GM15510 (cell line): ENCODE data around the gene RPS15A.
A peak's percentile ranks its signal among the peaks of the same experiment; 100 is the strongest.

Experiments used
- POLR2A ChIP-seq: IDR thresholded peaks from 3 replicates; pipeline ENCODE4 v1.6.1; 2011; ENCODE audit warnings: borderline replicate concordance; ENCODE audit not compliant: insufficient read length; ENCODE audit errors: extremely low read depth

Gene RPS15A

DNA sequence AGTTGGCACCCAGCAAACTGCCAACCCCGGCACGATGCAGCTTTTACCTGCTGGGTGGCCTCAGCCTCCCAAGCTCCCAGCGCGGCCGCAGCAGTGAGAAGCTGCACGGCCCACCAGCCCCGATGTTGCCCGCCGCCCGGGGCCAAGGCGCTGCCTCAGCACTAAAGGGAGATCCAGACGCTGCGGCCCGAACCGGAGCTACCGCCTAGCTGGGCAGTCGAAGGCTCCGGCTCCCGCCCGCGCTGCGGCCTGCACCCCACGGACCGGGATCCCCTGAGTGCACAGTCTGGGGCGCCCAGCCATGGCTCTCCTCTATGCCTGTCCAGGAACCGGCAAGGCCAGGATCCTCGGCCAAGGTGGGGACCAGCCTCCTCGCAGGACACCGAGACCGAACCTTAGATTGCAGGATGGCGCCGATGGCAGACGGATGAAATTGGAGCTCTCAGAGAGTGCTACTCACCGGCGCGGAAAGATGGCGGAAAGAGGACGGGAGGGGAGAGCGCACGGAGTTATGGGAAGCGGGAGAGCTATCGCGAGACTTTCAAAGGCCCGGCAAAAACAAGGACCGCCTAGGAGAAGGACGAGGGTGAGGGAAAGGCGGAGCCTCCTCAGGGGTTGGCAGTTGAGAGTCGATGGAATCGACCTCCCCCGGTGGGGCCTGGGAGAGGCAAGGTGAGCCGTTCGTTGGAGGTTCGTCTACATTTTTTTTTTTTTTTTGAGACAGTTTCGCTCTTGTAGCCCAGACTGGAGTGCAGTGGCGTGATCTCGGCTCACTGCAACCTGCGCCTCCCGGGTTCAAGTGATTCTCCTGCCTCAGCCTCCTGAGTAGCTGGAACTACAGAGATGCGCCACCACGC is at the start of gene RPS15A:
Gene RPS15A (minus strand): TSS at position 485 of the 857 bp plus-strand sequence. CDS start 1,221 bp downstream, outside the sequence.
- peak; percentile 89 for TF ChIP-seq POLR2A

DNA sequence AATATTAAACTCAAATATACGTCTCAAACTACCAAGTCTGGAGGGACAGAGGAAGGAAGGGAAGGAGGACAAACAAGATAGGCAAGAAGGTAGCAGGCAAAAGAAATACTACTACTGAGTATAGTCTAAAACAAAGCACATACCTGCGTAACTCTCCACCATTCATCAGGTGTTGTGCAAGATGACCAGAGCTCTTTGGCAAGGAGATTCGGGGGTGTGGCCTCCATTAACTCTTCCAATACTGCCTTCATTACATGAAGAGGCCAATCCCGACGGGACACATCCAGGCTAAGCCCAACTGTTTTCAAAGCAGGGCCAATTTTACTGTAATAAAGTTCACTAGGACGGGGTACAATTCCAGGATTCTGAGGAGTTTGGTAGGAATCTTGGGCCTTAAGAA is 49.4 kb upstream of the RPS15A start:
- TF ChIP-seq POLR2A = no peak

DNA sequence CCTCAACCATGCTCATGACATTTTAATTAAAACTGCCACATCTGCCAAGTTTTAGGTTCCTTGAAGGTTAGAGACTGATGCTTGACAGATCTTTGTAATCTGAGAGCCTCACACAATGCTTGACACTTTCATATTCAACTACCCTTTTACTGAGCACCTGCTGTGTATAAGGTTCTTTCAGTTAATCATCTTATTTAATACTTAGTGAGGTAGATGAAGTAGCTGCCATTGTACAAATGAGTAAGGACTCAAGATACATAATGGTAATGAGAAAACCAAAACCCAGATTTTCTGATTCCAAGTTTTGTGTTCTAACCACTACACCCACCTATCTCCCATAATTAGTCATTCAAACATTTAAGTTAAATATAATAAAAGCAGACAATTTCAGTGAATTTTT is 46.6 kb upstream of the RPS15A start:
- TF ChIP-seq POLR2A = no peak

DNA sequence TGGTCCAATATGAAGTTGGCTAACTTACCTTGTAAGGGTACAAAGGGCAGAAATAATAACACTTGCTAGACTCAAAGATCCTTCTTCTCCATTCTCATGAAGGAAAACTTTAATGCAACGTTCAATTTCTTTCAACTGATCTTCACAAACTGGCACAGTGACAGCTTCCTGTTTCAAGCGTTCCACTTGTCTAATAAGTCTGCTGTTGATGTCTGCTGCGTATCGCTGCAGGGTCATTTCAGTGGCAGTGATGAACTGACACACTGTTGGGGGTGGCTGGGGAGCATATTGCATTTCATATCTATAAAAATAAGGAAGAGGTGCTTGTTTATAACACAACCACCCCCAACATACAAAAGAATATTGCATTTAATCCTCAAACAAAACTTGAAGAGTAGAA is 44.7 kb upstream of the RPS15A start:
- TF ChIP-seq POLR2A = no peak

DNA sequence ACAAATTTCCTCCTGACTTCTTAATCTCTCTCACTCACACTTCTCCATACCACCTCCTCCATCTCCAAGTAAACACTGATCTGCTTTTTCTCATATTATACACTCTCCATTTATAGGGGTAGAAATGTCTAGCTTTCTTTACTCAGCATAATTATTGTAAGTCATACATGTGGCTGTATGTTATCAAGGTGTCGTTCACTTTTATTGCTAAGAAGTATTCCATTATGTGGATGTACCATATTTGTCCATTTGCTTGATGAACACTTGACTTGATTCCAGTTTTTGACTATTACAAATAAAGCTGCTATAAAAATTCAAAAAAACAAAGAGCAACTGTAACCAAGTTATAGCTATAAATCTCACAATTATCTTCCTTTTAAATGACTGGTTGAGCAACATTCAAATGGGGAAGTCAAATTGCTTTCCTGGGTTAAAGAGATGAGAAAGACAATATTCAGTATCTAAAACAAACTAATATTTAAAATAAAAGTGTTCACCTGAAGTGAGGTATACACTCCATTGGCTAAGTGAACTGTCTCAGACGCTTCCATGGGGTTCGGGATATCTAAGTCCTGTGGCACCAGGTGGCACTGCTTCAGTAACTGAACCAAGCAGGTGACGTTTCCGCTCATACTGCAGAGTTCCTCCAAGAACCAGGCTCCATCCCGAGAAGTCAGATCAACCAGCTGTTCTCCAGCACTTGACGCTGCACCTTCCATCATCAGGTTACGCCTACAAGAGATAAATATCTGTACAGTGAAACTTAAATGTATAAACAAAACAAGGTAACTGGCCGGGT is 43.8 kb upstream of the RPS15A start:
- TF ChIP-seq POLR2A = no peak

DNA sequence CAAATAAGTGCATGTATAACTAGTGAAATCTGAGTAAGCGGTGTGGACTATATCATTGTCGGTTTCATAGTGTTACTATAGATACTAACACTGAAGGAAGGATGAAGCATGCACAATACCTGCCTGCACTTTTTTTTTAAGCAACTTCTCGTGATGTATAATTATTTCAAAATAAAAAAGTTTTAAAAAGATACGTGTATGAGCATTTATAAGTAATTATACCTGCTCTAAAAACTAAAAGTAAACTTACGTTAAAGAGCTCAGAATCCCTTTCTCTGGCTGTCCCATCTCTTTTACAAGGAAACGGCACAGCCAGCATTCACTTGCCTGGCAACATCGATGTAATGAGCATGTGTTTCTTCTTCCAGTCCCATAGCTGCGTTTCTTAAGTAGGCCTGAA is 42.5 kb upstream of the RPS15A start:
- no peak for TF ChIP-seq POLR2A

DNA sequence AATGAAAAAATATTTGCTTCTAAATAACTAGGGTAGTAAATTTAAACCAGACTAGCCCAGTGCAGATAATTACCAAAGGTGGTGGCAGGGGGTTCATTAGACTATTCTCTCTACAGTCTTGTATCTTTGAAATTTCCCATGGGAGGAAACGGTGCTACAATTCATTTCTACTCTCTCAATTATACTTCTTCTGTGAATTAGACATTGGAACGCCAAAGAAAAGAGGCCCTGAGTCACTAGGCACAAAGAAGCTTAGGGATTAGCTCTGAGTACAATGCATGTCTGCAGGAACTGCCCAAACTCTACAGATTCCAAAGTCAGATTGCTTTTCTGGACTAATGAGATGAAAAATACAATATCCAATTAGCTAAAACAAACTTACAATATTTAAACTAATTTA is 41.9 kb upstream of the RPS15A start:
- TF ChIP-seq POLR2A = no peak

DNA sequence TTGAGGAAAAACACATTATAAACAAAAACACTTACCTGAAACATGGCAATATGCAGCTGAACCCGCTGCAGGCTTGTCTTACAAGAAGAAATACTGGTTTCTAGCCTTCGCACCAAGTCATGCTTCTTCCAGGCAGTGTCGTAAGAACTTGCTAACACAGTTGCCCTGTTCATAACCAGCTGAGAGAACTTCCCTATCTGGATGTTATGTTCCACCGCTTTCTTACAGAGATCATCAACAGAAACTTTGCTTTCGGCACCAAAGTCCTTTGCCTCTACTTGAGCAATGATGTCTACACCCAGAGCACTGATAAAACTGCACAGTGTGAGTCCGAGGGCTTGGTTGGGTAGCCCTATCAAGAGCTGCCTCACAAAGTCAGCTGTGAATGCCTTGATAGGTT is 39.1 kb upstream of the RPS15A start:
- TF ChIP-seq POLR2A = no peak

DNA sequence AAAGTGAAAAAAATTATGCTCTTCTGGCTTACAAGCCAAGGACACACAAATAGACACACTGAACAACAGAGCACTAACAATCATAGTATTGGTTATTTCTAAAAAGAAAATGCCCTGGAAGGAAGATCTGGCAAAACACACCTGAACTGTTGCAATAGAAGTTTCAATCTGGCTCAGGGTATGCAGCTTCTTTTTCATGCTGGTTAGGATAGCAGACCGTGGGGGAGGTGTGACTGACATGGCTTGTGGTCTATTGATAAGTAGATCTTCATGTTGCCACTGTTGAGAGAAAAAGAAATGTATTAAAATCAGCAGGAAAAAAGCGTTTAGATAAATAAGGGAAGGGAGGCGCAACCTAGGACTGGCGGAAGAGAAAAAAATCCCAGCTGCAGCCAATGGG is 37.8 kb upstream of the RPS15A start:
- no peak for TF ChIP-seq POLR2A

DNA sequence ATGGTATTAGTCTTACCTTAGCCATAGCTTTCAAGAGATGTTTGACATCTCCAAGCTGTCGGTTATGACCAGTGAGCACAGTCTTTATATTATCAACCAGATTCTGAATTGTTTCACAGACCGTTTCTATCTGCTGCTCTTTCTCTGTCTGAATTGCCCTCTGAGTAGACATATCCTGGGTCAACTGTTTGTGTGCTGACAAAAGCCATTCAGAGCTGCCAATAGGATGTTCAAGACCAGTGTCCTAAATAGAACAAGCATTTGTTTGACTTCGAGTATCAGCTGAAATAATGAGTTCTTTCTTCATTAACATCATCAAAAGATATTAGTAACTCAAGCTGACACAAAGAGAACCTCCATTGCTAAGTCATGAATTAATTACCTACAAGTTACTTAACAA is 26.2 kb upstream of the RPS15A start:
- TF ChIP-seq POLR2A = no peak

DNA sequence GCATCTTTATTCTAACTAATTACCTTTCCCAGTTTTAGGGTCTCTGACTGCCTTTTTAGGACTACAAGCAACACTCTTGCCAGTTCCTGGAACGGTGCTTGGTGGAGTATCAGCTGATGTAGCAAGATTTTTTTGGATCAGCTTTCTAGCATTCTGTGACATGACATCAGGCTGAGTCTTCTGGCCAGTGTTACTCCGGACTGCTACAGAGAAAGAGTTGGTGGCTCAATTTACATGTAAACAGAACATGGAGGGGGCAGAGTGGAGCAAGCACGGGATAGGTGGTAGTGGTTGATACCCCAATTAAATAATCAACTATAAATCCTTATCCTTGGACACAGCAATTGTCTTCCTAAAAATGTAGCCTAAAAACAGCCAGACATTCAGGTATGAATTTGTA is 21.8 kb upstream of the RPS15A start:
- TF ChIP-seq POLR2A = no peak

DNA sequence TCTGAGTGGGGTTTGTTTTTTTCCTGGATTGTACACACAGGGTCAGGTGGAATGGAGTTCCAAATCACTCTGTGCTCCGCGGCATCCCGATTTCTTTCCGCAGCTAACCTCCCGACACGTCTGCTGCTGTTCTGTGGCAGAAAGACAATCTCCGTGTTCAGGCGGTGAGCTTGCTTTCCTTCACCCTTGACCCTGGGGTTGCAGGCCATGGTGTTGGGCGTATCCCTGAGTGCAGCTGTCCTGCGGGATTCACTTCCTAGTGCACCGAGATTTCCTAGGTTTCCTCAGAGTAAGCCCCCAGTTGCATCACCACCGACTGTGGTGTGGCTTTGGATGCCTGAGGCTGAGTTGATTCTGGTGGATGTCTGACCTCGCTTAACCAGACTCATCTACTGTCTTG is 19.0 kb upstream of the RPS15A start:
- TF ChIP-seq POLR2A = no peak

DNA sequence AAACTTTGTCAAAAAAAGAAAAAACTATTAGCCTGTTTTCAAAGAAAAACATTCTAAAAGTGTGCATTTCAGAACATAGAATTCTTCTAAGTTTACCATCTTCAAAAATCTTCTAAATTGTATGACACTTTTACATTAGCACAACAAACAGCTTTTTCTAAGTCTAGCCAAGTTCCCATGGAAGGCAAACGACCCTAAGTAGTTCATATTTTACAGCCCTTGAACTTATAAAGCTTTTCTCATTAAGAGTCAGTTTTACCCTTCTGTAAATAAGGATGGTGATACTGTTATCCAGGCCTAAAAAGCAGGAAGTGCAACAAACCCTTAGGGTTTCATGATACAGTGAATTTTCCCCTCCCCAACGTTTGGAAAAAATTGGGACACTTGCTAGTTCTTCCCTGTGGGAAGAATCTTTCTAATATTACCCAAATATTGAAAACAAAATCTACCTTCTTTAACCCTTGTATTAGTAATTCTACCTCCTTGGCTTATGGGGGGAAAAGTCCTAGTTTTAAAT is 15.2 kb upstream of the RPS15A start:
- TF ChIP-seq POLR2A = no peak

DNA sequence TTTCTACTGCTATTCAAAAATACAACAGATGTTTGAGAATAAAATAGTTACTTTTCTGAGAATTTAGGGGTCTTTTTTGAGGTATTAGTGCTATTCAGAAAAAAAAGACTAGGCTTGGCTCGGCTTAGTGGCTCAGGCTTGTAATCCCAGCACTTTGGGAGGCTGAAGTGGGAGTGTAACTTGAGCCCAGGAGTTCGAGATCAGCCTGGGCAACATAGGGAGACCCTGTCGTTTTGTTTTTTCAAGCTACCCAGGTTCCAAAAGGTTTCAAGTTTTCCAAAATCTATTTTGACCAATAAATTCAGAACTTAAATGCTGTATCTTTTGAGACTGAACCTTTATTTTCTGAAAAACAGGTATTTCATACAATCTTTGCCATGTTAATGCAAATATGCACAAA is 14.4 kb upstream of the RPS15A start:
- no peak for TF ChIP-seq POLR2A
